Central memory CD8-positive, alpha-beta T cell (primary cell): ENCODE results near the gene ANO10.
"Not testable (repeated sequence)": the region's sequence is repeated elsewhere in the genome, so short reads cannot be mapped to it uniquely, and the experiment has no call there.

Experiments used
- ATAC-seq: fragments of 150-1000 bp; cut with Tn5 transposase; replicated peaks from 2 replicates; pipeline ENCODE4 v1.10.0; 2022; ENCODE audit warnings: mild to moderate bottlenecking, moderate FRiP score, moderate number of reproducible peaks; ENCODE audit not compliant: poor library complexity, severe bottlenecking; ENCODE audit errors: extremely low read depth
- DNase-seq, 2 donors: peaks; one replicate each; pipeline ENCODE4 v3.0.0; 2021; ENCODE audit warnings: low spot score in 2 of 2
- H3K27ac Mint-ChIP-seq: one replicate; pipeline ENCODE4 v1.8.0; 2022; ENCODE audit warnings: low read depth, mild to moderate bottlenecking, moderate library complexity, mixed read lengths
- H3K27me3 Mint-ChIP-seq: one replicate; pipeline ENCODE4 v1.8.0; 2022; ENCODE audit warnings: mixed read lengths
- H3K36me3 Mint-ChIP-seq: one replicate; pipeline ENCODE4 v1.8.0; 2022; ENCODE audit warnings: mild to moderate bottlenecking, moderate library complexity, mixed read lengths; ENCODE audit not compliant: insufficient read depth
- H3K4me1 Mint-ChIP-seq: one replicate; pipeline ENCODE4 v1.8.0; 2022; ENCODE audit warnings: mixed read lengths
- H3K4me3 Mint-ChIP-seq: one replicate; pipeline ENCODE4 v1.8.0; 2022; ENCODE audit warnings: mild to moderate bottlenecking, moderate library complexity, mixed read lengths
- H3K9me3 Mint-ChIP-seq: one replicate; pipeline ENCODE4 v1.8.0; 2022; ENCODE audit warnings: mixed read lengths

ANO10 gene

GRCh38 chr3:43522727-43523362, 99.0 kb downstream of the ANO10 start:
- Mint-ChIP-seq H3K36me3 (no peaks in the 10 kb centered on the region), H3K27ac (no peak overlapping the region), H3K4me1 (no peaks in the 10 kb centered on the region), H3K4me3 (no peak overlapping the region), H3K27me3 (no peaks in the 10 kb centered on the region), H3K9me3 (peaks cover 17% of the 10 kb centered on the region)
- ATAC-seq: no peak
- DNase-seq: no peak

GRCh38 chr3:43521941-43522340, 99.9 kb downstream of the ANO10 start:
- peaks cover 17% of the 10 kb centered on the region for H3K9me3 Mint-ChIP-seq
- no peak overlapping the region for H3K27ac Mint-ChIP-seq
- DNase-seq: no peak
- no peaks in the 10 kb centered on the region for H3K4me1 Mint-ChIP-seq
- no peak for ATAC-seq
- H3K36me3 Mint-ChIP-seq: no peaks in the 10 kb centered on the region
- no peaks in the 10 kb centered on the region for H3K27me3 Mint-ChIP-seq
- no peak overlapping the region for H3K4me3 Mint-ChIP-seq

GRCh38 chr3:43518515-43518914, 103.3 kb downstream of the ANO10 start:
- DNase-seq, H3K4me3 Mint-ChIP-seq, ATAC-seq, H3K36me3 Mint-ChIP-seq, H3K4me1 Mint-ChIP-seq, H3K27ac Mint-ChIP-seq, H3K27me3 Mint-ChIP-seq: not testable (repeated sequence)
- peaks cover 17% of the 10 kb centered on the region for H3K9me3 Mint-ChIP-seq

GRCh38 chr3:43515970-43516635, 105.7 kb downstream of the ANO10 start:
- no peak for ATAC-seq
- peaks cover 17% of the 10 kb centered on the region for H3K9me3 Mint-ChIP-seq
- H3K27ac Mint-ChIP-seq: no peak overlapping the region
- H3K4me1 Mint-ChIP-seq: no peaks in the 10 kb centered on the region
- H3K4me3 Mint-ChIP-seq: no peak overlapping the region
- no peaks in the 10 kb centered on the region for H3K27me3 Mint-ChIP-seq
- no peak for DNase-seq
- H3K36me3 Mint-ChIP-seq: peaks cover 2% of the 10 kb centered on the region

- no peaks in the 10 kb centered on the region for H3K27me3 Mint-ChIP-seq
- H3K27ac Mint-ChIP-seq: no peak overlapping the region
- H3K4me3 Mint-ChIP-seq: no peak overlapping the region
- H3K9me3 Mint-ChIP-seq: peaks cover 17% of the 10 kb centered on the region
- H3K4me1 Mint-ChIP-seq: no peaks in the 10 kb centered on the region
- no peak for DNase-seq
- no peak for ATAC-seq
- H3K36me3 Mint-ChIP-seq: peaks cover 2% of the 10 kb centered on the region
These were observed 106.4 kb downstream of the ANO10 start for GRCh38 chr3:43515208-43515917.

GRCh38 chr3:43512754-43513404, 108.9 kb downstream of the ANO10 start:
- Mint-ChIP-seq H3K4me3 (no peak overlapping the region), H3K27ac (no peak overlapping the region), H3K36me3 (peaks cover 2% of the 10 kb centered on the region), H3K27me3 (no peaks in the 10 kb centered on the region), H3K9me3 (no peaks in the 10 kb centered on the region), H3K4me1 (no peaks in the 10 kb centered on the region)
- no peak for ATAC-seq
- no peak for DNase-seq

GRCh38 chr3:43506644-43507043, 115.2 kb downstream of the ANO10 start:
- no peak overlapping the region for H3K4me3 Mint-ChIP-seq
- H3K27ac Mint-ChIP-seq: no peak overlapping the region
- no peaks in the 10 kb centered on the region for H3K27me3 Mint-ChIP-seq
- peaks cover 17% of the 10 kb centered on the region for H3K4me1 Mint-ChIP-seq
- H3K9me3 Mint-ChIP-seq: no peaks in the 10 kb centered on the region
- ATAC-seq: no peak
- DNase-seq: no peak
- H3K36me3 Mint-ChIP-seq: no peaks in the 10 kb centered on the region

- no peak for DNase-seq
- Mint-ChIP-seq H3K9me3 (no peaks in the 10 kb centered on the region), H3K4me1 (peaks cover 30% of the 10 kb centered on the region), H3K4me3 (no peak overlapping the region), H3K36me3 (no peaks in the 10 kb centered on the region), H3K27ac (no peak overlapping the region), H3K27me3 (no peaks in the 10 kb centered on the region)
- no peak for ATAC-seq
These were observed 116.5 kb downstream of the ANO10 start for GRCh38 chr3:43505351-43505750.

GRCh38 chr3:43503067-43503728, 118.6 kb downstream of the ANO10 start:
- H3K27ac Mint-ChIP-seq: peak overlapping the region; percentile 27
- H3K4me1 Mint-ChIP-seq: peaks cover 44% of the 10 kb centered on the region
- ATAC-seq: peak; percentile 54
- no peaks in the 10 kb centered on the region for H3K27me3 Mint-ChIP-seq
- no peak for DNase-seq
- no peaks in the 10 kb centered on the region for H3K9me3 Mint-ChIP-seq
- no peak overlapping the region for H3K4me3 Mint-ChIP-seq
- H3K36me3 Mint-ChIP-seq: no peaks in the 10 kb centered on the region

- no peaks in the 10 kb centered on the region for H3K27me3 Mint-ChIP-seq
- DNase-seq: no peak
- H3K4me3 Mint-ChIP-seq: no peak overlapping the region
- no peak for ATAC-seq
- H3K4me1 Mint-ChIP-seq: peaks cover 44% of the 10 kb centered on the region
- H3K27ac Mint-ChIP-seq: peak overlapping the region; percentile 3
- no peaks in the 10 kb centered on the region for H3K36me3 Mint-ChIP-seq
- H3K9me3 Mint-ChIP-seq: no peaks in the 10 kb centered on the region
These were observed 122.6 kb downstream of the ANO10 start for GRCh38 chr3:43499256-43499655.

- DNase-seq: no peak
- Mint-ChIP-seq H3K4me3 (no peak overlapping the region), H3K9me3 (no peaks in the 10 kb centered on the region), H3K27me3 (no peaks in the 10 kb centered on the region), H3K27ac (peak overlapping the region; percentile 3), H3K36me3 (no peaks in the 10 kb centered on the region), H3K4me1 (peaks cover 40% of the 10 kb centered on the region)
- no peak for ATAC-seq
These were observed 123.9 kb downstream of the ANO10 start for GRCh38 chr3:43497905-43498365.

- Mint-ChIP-seq H3K9me3 (no peaks in the 10 kb centered on the region), H3K4me3 (no peak overlapping the region), H3K4me1 (peaks cover 34% of the 10 kb centered on the region), H3K36me3 (no peaks in the 10 kb centered on the region), H3K27ac (no peak overlapping the region), H3K27me3 (no peaks in the 10 kb centered on the region)
- no peak for ATAC-seq
- no peak for DNase-seq
These were observed 124.4 kb downstream of the ANO10 start for GRCh38 chr3:43497422-43497821.
